HG03520 (cell line): ENCODE data around the gene CCIN.

Experiments
- ATAC-seq: cut with Tn5 transposase; IDR thresholded peaks from one replicate; pipeline ENCODE4 v1.9.1; 2021; ENCODE audit warnings: mild to moderate bottlenecking, moderate library complexity; ENCODE audit not compliant: unreplicated experiment

CCIN gene

DNA sequence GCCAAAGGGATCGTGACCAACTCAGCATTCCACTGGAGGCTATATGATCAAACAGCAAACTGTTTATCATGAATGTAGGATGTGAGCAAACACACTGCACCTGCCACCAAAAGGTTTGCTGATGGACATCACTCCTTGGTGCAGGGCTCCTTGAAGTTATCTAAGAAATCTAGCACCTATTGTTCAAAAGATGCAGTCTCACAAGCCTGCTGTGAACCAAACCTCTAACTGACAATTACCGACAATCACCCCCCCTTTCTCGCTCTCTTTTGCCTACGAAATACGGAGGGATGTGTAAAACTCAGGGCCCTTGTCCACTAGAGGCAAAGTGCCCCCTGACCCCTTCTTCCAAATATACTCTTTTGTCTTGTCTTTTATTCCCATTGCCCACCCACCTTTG is 19.0 kb downstream of the CCIN start:
- no peak for ATAC-seq

DNA sequence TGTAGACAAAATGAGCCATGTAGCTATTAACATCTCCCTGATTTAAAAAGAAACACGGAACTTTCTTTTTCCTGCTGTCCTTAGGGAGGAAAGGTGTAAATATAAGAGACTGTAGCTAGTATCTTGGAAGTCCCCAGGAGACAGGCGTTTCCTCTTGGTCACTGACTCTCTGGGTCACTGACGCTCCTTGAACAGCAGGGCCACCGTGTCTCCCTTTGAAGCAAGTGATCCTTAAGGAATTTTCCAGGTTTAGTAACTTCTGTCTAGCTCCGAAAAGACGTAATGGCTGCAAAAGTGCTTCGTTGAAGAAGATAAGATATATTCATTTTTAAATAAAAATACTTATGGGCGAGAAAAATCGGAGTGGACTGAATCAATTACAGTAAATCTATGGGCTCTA is 20.8 kb downstream of the CCIN start:
- no peak for ATAC-seq

DNA sequence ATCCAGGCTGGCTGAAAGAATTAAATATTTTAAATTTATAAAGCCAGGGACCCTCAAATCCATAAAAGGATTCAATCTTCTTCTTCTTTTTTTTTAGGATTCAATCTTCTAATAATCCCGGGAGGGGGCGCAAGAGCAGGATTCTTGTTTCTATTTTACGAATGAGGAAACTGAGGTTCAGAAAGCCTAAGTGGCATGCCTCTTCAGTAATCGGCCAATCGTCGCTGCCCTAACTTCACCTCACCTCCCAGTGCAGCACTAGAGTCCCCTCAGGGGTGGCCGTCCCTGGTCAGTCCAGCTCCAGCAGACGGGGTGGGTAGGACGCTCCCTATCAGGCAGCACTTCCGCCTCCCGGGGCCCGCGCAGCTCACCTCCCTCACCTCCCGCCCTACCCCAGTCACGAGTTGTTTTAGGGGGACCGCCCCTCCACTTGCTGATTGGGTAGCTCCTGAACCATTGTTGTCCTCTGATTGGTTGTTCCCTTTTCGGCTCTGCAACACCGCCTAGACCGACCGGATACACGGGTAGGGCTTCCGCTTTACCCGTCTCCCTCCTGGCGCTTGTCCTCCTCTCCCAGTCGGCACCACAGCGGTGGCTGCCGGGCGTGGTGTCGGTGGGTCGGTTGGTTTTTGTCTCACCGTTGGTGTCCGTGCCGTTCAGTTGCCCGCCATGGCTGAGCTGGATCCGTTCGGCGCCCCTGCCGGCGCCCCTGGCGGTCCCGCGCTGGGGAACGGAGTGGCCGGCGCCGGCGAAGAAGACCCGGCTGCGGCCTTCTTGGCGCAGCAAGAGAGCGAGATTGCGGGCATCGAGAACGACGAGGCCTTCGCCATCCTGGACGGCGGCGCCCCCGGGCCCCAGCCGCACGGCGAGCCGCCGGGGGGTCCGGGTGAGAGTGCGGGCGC is 21.5 kb downstream of the CCIN start, which contains the start of gene CLTA:
Gene CLTA (plus strand): TSS at position 534 of the 902 bp plus-strand sequence. CDS start 136 bp downstream, at position 670.
- ATAC-seq: peak; percentile 95

DNA sequence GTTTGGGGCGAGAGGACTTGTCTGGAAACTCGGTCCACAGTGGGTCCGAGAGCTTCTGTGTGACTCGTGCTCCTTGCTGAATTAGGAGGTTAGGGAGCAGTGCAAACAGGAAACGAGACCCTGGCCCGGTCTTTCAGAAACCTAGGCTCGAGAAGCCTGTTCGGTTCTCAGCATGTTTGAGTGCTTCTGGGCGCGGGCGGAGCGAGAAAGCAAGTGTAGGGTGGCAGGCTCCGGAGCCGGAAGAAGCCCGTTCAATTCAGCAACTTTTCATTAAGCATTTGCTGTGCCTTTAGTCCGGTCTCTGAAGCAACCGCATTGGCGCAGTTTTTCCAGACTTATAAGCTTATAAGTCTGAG is 22.1 kb downstream of the CCIN start:
- ATAC-seq: peak; percentile 5

GRCh38 chr9:36191686-36192085 is 22.5 kb downstream of the CCIN start:
- no peak for ATAC-seq

DNA sequence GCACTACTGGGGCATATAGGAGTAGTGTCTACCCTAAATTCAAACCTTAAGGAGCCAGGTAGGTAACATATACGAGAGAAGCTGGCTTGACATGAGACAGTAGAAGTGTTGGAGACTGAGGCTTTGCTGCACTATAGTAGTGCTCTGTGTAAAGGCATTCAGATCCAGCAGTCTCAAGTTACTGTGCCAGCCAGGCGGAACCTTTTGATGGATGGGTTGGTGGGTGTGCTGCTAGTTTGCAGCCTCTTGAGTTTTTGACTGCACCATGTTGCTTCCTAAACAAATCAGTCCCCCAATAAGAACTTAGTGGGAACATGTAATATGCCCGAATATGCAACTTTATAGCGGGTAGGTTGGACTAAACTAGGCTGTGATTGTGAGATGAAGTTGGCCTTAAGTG is 23.0 kb downstream of the CCIN start:
- no peak for ATAC-seq

DNA sequence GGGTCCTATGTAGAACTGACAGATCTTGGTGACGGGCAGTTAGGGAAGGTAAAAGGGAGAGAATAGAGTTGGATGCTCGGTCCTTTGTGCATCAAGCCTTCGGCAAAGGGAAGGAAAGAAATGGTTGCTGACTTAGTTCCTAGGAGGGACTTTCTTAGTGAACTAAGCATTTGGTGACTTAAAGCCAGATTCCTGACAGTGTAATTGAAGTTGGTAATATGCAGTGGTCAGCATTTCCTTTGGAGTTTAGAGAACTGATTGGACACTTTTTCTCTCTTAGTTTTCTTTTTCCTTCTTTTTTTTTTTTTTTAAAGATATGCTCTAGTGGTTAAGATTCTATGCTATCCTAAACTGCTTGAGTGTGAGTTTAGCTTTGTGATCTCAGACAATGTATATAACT is 23.8 kb downstream of the CCIN start:
- no peak for ATAC-seq

DNA sequence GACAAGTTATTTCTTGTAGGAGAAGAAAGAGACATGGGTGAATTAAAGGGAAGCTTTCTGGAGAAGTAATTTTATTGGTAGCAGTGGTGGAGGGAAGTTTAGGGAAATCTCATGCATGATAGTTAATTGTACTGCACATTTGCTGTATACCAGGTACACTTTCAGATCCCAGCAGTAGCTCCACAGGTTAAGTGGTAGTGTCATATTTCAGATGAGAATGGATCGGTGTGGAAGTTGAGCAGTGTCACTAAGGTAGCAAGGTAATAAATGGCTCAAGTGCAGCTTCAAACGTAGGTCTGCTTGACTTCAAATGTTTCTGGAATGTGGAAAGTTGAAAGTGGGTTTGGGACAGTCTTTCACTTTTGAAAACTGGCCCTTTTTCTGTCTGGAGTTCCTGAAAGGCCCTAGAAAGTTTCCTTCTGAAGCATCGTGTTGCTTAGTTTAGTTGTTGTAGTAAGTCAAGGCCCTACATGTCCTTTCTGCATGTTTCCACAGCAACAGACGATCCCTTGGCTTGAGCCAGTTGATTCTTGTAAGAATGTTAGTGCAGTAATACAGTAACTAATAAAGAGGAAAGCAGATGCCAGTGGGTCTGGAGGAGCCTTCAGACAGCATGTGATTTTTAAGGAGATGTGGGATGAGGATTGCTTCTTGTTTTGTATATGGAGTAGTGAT is 25.3 kb downstream of the CCIN start:
- ATAC-seq: no peak

GRCh38 chr9:36204906-36205547 is 35.8 kb downstream of the CCIN start:
- no peak for ATAC-seq

GRCh38 chr9:36207016-36207415 is 37.8 kb downstream of the CCIN start:
- no peak for ATAC-seq

- no peak for ATAC-seq
Measured at GRCh38 chr9:36207546-36208012, 38.4 kb downstream of the CCIN start.

DNA sequence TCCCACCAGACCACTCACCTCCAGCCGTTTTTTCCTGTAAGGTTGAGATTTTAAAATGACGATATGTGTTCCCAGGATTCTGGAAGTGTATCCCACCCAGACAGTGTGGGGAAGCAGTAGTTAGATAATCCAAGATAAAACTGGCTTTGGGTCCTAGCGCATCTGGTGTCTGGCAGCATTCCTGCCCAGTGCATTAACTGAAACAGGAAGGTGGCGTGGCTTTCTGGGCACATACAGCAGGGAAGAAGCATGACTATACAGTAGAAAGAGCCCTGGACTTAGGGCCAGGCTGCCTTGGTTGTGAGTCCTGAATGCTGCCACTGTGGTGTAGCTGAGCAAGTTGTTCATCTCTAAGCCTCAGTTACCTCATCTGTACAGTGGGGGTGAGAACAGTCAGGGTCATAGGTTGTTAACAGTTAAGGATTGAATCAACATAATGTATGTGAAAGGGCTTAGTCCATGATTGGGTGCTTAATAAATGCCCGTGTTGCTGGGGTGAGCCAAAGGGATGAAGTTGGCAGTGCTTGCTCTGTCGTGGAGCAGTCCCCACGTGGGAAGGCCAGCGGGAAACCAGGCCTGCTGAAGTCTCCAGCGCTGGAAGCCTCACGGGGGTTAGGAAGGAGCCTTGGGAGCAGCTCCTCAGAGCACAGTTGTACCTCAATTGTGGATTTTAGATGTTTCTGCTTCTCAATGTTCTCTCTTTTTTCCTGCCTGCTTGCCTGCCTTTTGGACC is 39.5 kb downstream of the CCIN start:
- ATAC-seq: no peak

DNA sequence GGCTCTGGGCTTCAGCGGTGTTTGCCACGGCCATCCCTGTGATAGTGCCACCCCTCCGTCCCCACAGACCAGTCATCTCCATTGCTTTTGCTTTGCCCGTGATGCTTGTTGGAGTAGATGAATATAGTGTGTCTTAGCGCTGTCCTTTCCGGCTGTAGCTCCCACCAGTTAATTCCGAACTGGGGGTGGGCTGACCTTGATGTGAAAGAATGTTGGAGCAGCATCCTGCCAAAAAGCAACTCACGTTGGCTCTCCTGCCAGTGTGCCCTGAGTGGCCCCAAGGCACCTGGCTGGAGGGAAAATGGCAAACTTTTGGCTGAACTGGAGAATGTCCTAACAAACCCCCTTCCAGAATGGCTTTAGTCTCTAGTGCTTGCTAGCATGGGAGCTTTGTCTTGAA is 41.5 kb downstream of the CCIN start:
- no peak for ATAC-seq

DNA sequence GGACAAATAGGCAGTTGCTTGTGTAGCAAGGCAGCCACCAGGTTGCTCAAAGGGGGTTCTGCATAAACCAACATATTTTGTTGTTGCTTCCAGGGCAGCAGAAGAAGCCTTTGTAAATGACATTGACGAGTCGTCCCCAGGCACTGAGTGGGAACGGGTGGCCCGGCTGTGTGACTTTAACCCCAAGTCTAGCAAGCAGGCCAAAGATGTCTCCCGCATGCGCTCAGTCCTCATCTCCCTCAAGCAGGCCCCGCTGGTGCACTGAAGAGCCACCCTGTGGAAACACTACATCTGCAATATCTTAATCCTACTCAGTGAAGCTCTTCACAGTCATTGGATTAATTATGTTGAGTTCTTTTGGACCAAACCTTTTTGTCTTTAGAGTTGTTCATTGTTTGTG is 42.3 kb downstream of the CCIN start:
- no peak for ATAC-seq

- ATAC-seq: no peak
Measured at GRCh38 chr9:36213387-36213786, 44.2 kb downstream of the CCIN start.

DNA sequence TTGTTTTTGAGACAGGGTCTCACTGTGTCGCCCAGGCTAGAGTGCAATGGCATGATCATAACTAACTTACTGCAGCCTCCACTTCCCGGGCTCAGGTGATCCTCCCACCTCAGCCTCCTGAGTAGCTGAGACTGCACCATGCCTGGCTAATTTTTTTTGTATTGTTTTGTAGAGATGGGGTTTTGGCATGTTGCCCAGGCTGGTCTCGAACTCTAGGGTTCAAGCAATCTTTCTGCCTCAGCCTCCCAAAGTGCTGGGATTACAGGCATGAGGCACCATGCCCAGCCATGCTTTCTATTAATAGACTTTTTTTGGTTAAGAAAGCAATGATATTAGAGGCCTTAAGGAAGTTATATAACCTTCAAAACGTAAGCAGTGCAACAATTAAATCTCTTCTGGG is 44.8 kb downstream of the CCIN start:
- ATAC-seq: no peak

DNA sequence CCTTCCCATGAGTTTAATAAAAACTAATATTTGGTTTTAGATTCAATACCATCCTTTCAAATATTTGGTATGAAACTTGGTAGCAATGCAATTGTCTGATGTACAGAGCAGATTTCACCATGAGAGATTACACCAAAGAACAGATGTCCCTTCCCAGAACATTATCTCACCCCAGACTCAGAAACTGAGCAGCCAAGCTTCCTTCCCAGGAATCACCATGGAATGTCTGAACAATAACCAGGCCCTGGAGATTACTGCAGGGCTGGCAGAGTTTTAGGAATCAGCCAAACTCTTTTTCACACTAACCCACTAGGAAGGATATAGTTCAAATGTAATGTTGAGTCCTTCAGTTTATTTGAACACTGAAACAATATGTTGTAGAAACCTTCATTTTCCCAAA is 45.4 kb downstream of the CCIN start:
- ATAC-seq: no peak

- no peak for ATAC-seq
Measured at GRCh38 chr9:36217256-36217968, 48.2 kb downstream of the CCIN start.

GRCh38 chr9:36218011-36218410 is 48.8 kb downstream of the CCIN start:
- no peak for ATAC-seq

DNA sequence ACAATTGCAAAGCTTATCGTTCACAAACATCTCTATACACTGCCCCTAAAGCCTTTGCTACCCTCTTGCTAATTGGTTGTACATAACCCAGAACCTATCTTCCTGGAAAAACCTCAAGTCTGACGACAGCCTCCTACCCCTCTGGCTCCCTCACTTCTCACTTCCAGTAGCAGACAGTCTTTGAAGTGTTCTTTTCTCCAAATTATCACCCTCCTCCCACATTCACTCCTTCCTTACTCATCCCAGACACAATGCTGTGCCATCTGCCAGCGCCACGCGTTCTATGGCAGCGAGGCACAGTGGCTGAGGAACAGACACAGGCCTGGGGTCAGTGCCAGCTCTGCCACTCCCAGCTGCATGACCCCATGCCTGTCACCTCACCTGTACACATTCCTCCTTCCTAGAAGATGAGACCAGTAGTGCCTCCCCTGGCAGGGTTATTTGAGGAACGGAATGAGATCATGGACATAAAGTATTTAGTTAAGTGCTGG is 49.3 kb downstream of the CCIN start:
- ATAC-seq: no peak
